ENCODE measurements around the gene TSFM. TPM values are rescaled to one million over a fixed set of nuclear protein-coding genes. Genes with fewer than 3 reads are reported as not detected.

The TSFM gene
- total RNA-seq, 2 experiments from 2014 or later: 35.2 to 49.8 TPM

- no peak for DNase-seq (ENCODE audit: low spot score)
- H3K27ac ChIP-seq (ENCODE audit: low read depth, low read length, poor library complexity, severe bottlenecking): no peak overlapping the region
- peaks cover 10% of the 10 kb centered on the region; the same call in 1 of the 2 replicates for H4K20me1 ChIP-seq (ENCODE audit: insufficient read depth, low read length)
- H3K4me3 ChIP-seq (ENCODE audit: low read depth, low read length, poor library complexity, severe bottlenecking): no peak overlapping the region
- no peak overlapping the region for H2AFZ ChIP-seq (ENCODE audit: low read length)
- no peaks in the 10 kb centered on the region for H3K9me3 ChIP-seq (ENCODE audit: low read length)
- no peak overlapping the region for H3K4me2 ChIP-seq (ENCODE audit: low read length)
- H3K9me2 ChIP-seq (ENCODE audit: insufficient read depth, low read length): no peaks in the 10 kb centered on the region
- peaks cover 7% of the 10 kb centered on the region; the same call in 1 of the 2 replicates for H3K79me2 ChIP-seq (ENCODE audit: insufficient read depth, low read depth, low read length)
- CTCF ChIA-PET (ENCODE audit: unreplicated experiment): no interaction called here
- H3K36me3 ChIP-seq (ENCODE audit: insufficient read depth, low read length): peaks cover 50% of the 10 kb centered on the region
- H3K4me1 ChIP-seq (ENCODE audit: insufficient read depth, low read length, poor library complexity, severe bottlenecking): peaks cover 21% of the 10 kb centered on the region
- TF ChIP-seq EZH2phosphoT487 (IDR thresholded peaks at IDR 0.05; ENCODE audit: borderline replicate concordance, low read depth, low read length) (no peak), CTCF (conservative IDR thresholded peaks at IDR 0.05; ENCODE audit: low read length) (no peak)
- intact Hi-C loops (cut with micrococcal nuclease; ENCODE audit: unreplicated experiment): no loop called here
- POLR2A ChIA-PET: interaction anchor here (0.5 to 1.1 kb wide), 2 partner anchors 14 to 55 kb away, joined by 3 read pairs; partner anchors contain the start of genes EEF1AKMT3 and METTL1
- BruUV-seq (replicated peaks): no TSS peak
Measured at GRCh38 chr12:57758552-57759359, 23.8 kb upstream of the TSFM start.

GRCh38 chr12:57759360-57759980 is 23.1 kb upstream of the TSFM start:
- peak; percentile 68 for DNase-seq (ENCODE audit: low spot score)
- no TSS peak for BruUV-seq (replicated peaks)
- Histone ChIP-seq H3K79me2 (ENCODE audit: insufficient read depth, low read depth, low read length) (peaks cover 7% of the 10 kb centered on the region; the same call in 1 of the 2 replicates), H3K9me3 (ENCODE audit: low read length) (no peaks in the 10 kb centered on the region), H4K20me1 (ENCODE audit: insufficient read depth, low read length) (peaks cover 10% of the 10 kb centered on the region; the same call in 1 of the 2 replicates), H3K9me2 (ENCODE audit: insufficient read depth, low read length) (no peaks in the 10 kb centered on the region), H3K36me3 (ENCODE audit: insufficient read depth, low read length) (peaks cover 50% of the 10 kb centered on the region), H3K4me1 (ENCODE audit: insufficient read depth, low read length, poor library complexity, severe bottlenecking) (peaks cover 13% of the 10 kb centered on the region), H3K27ac (ENCODE audit: low read depth, low read length, poor library complexity, severe bottlenecking) (no peak overlapping the region), H3K4me3 (ENCODE audit: low read depth, low read length, poor library complexity, severe bottlenecking) (no peak overlapping the region), H2AFZ (ENCODE audit: low read length) (no peak overlapping the region), H3K4me2 (ENCODE audit: low read length) (no peak overlapping the region)
- CTCF ChIA-PET (ENCODE audit: unreplicated experiment): interaction anchor here (0.7 kb wide), 1 partner anchor 13 kb away, joined by 3 read pairs; the partner anchor contains the start of genes EEF1AKMT3 and METTL1
- TF ChIP-seq CTCF (conservative IDR thresholded peaks at IDR 0.05; ENCODE audit: low read length) (peak; percentile 87), EZH2phosphoT487 (IDR thresholded peaks at IDR 0.05; ENCODE audit: borderline replicate concordance, low read depth, low read length) (no peak)
- intact Hi-C loops (cut with micrococcal nuclease; ENCODE audit: unreplicated experiment): no loop called here
- POLR2A ChIA-PET: interaction anchor here (1.0 to 1.1 kb wide), 2 partner anchors 13 to 136 kb away, joined by 3 read pairs; partner anchors contain the start of genes EEF1AKMT3 and METTL1

Measured in OCI-LY7 (cell line).